ENCODE results near the gene EEF1B2. TPM values are rescaled to one million over a fixed set of nuclear protein-coding genes. Genes with fewer than 3 reads are reported as not detected.
"Not testable (repeated sequence)": the region's sequence is repeated elsewhere in the genome, so short reads cannot be mapped to it uniquely, and the experiment has no call there.

The EEF1B2 gene
- 315 TPM for total RNA-seq

- peak; percentile 98 for DNase-seq (ENCODE audit: low spot score)
- intact Hi-C loops (cut with DNase I): no loop called here
- peak; percentile 98 for ATAC-seq
Observed at GRCh38 chr2:206159346-206160124, at the start of gene EEF1B2, which contains the start of gene NDUFS1. TSS of gene EEF1B2 (plus strand) at chr2:206159895. CDS start at chr2:206159980, 85 bp downstream. TSS of gene NDUFS1 (minus strand) at chr2:206159444. CDS start at chr2:206153678, 5,766 bp downstream.

- intact Hi-C loops (cut with DNase I): no loop called here
- ATAC-seq (no peak), DNase-seq (ENCODE audit: low spot score) (no peak)
Observed at GRCh38 chr2:206112108-206112507, 47.6 kb upstream of the EEF1B2 start.

DNA sequence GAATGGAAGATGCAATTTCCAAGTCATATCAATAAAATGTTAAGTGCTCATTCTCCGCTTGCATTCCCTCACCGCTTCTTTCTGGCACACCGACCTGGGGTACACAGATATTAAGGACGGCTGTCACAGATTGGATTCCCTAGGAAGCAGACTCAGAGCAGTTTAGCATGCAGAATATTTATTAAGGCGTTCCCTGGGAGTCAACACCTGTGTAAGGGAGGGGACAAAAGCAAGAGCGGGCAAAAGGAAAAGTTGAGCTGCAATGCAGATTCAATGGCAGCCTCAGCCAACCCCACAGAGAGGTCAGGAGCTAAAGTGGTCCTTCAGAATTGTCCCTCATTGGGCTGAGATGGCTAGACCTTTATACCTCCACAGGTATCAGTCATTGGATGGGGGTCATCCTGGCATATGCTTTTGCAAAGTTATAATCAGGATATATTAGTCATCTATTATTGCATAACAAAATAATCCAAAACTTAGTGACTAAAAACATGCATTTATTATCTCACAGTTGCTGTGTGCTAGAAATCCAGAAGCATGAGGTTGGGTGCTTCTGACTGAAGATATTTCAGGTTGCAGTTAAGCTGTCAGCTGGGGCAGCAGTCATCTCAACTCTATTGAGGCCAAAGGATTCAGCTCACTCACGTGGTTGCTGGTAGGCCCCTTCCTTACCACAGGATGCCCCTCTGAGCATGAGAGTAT is 46.7 kb upstream of the EEF1B2 start:
- intact Hi-C loops (cut with DNase I): no loop called here
- ATAC-seq: no peak
- DNase-seq (ENCODE audit: low spot score): no peak

DNA sequence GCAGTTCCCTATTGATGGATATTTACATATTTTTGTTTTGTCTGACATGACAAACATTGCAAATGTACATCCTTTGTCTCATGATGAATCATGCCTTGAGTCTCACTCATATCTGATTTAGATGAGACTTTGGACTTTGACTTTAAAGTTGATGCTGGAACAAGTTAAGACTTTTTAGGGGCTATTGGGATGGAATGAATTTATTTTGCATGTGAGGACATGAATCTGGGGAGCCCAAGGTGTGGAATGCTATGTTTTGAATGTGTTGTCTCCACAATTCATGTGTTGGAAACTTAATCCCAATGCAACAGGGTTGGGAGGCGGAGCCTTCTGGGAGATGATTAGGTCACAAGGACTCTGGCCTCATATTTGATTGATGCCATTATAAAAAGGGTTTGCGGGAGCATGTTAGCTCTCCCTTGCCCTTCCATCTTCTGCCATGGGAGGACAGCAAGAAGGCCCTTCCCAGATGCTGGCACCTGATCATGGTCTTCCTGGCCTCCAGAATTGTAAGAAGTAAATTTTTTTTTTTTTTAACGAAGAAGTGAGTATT is 44.6 kb upstream of the EEF1B2 start:
- no peak for DNase-seq (ENCODE audit: low spot score)
- intact Hi-C loops (cut with DNase I): no loop called here
- ATAC-seq: no peak

DNA sequence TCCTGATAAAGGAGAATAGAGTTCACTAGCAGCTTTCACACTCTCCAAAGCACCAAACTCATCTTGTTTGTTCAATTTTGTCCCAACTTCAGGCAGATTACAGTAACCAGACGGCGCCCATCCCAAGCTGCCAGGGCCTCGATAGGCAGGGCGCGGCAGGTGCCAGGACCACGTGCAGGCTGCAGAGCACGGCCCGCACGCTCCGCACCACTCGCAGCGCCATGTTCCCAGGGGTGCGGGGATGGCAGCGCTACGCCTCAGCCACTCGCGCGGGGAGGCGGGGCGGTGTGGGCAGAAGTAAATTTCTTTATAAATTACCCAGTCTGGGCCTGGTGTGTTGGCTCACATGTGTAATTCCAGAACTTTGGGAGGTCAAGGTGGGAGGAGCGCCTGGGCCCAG is 43.4 kb upstream of the EEF1B2 start:
- DNase-seq (ENCODE audit: low spot score) (no peak), ATAC-seq (no peak)
- intact Hi-C loops (cut with DNase I): no loop called here

DNA sequence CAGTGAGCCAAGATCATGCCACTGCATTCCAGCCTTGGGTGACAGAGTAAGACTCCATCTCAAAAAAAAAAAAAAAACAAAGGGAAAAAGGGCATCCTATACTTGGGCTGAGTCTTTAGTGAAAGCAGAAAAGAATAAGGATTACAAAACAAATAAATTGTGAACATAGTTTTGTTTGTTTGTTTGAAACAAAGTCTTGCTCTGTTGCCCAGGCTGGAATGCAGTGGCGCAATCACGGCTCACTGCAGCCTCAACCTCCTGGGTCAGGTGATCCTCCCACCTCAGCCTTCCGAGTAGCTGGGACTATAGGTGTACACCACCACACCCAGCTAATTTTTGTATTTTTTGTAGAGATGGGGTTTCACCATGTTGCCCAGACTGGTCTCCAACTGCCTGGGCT is 37.1 kb upstream of the EEF1B2 start:
- ATAC-seq; DNase-seq (ENCODE audit: low spot score); intact Hi-C loops (cut with DNase I): not testable (repeated sequence)

- intact Hi-C loops (cut with DNase I): no loop called here
- ATAC-seq: no peak
- no peak for DNase-seq (ENCODE audit: low spot score)
Observed at GRCh38 chr2:206125901-206126300, 33.8 kb upstream of the EEF1B2 start.

- ATAC-seq: no peak
- intact Hi-C loops (cut with DNase I): no loop called here
- no peak for DNase-seq (ENCODE audit: low spot score)
Observed at GRCh38 chr2:206127656-206128055, 32.0 kb upstream of the EEF1B2 start.

- ATAC-seq (no peak), DNase-seq (ENCODE audit: low spot score) (no peak)
- intact Hi-C loops (cut with DNase I): no loop called here
Observed at GRCh38 chr2:206143451-206143850, 16.2 kb upstream of the EEF1B2 start.

DNA sequence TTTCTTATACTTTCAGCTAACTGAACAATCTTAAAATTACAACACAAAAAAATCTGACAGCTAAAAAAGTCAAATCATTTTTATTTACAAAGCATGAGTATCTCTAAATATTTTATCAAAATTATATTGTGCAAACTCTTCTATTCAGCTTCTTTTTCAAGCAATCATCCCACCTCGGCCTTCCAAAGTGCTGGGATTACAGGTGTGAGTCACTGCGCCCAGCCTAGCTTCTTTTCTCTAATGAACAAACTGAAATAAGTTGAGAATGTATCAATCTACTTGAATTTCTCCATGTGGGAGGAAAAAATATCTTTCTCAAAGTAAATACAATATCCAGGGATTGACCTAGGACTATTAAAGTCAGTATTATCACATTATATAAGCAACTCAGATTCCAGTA is 15.3 kb upstream of the EEF1B2 start:
- no peak for ATAC-seq
- no peak for DNase-seq (ENCODE audit: low spot score)
- intact Hi-C loops (cut with DNase I): no loop called here

GRCh38 chr2:206145665-206146064 is 14.0 kb upstream of the EEF1B2 start:
- no peak for DNase-seq (ENCODE audit: low spot score)
- ATAC-seq: no peak
- intact Hi-C loops (cut with DNase I): no loop called here

GRCh38 chr2:206149330-206149729 is 10.4 kb upstream of the EEF1B2 start:
- intact Hi-C loops (cut with DNase I): no loop called here
- DNase-seq (ENCODE audit: low spot score) (no peak), ATAC-seq (no peak)

DNA sequence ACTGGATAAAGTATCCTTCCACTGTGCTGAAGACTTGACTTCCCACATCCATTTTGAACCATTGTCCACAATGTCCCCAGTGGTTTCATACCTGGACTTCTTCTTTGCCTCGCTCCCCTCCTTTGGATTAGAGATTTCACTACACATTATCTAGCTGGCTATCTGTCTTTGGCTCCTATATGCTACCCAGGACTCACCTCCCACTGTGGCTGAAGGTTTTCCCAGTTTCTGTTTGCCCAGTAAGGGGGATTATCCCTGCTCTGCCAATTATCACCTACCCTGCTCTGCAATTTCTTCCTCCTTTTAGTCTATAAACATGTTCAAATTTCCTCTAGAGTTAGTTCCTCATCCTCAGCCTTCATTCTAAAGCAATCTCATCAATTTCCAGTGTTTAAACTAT is 9.5 kb upstream of the EEF1B2 start:
- DNase-seq (ENCODE audit: low spot score) (no peak), ATAC-seq (no peak)
- intact Hi-C loops (cut with DNase I): no loop called here

DNA sequence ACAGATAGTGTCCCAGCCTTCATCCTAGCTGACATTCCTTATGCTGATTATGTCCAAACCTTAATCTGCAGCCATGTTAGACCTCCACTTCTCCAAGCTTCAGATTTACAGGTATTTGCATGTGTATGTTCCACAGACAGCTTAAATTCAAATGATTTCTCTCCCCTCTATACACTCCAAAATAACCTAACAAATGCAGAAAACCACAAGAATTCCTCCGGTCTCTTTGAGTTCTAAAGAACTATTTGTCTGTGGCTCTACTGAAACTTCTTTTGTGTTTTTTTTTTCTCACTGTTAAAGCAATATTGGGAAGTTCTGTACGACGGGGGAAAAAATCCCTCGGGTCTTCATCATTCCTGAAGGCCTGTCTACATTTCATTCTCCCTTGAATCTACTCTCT is 9.1 kb upstream of the EEF1B2 start:
- intact Hi-C loops (cut with DNase I): no loop called here
- no peak for DNase-seq (ENCODE audit: low spot score)
- no peak for ATAC-seq

GRCh38 chr2:206154197-206154596 is 5.5 kb upstream of the EEF1B2 start:
- ATAC-seq (no peak), DNase-seq (ENCODE audit: low spot score) (no peak)
- intact Hi-C loops (cut with DNase I): no loop called here

DNA sequence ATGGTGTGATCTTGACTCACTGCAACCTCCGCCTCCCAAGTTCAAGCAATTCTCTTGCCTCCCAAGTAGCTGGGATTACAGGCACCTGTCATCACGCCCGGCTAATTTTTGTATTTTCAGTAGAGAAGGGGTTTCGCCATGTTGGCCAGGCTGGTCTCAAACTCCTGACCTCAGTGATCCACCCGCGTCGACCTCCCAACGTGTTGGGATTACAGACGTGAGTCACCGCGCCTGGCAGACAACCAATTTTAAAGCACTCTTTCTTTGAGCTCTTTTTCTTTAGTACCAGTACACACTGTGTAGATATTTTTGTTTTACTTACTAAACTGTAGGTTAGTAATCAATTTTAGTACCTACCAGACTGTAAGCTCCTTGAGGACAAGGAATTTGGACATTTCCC is 2.7 kb upstream of the EEF1B2 start:
- intact Hi-C loops (cut with DNase I); ATAC-seq; DNase-seq (ENCODE audit: low spot score): not testable (repeated sequence)

DNA sequence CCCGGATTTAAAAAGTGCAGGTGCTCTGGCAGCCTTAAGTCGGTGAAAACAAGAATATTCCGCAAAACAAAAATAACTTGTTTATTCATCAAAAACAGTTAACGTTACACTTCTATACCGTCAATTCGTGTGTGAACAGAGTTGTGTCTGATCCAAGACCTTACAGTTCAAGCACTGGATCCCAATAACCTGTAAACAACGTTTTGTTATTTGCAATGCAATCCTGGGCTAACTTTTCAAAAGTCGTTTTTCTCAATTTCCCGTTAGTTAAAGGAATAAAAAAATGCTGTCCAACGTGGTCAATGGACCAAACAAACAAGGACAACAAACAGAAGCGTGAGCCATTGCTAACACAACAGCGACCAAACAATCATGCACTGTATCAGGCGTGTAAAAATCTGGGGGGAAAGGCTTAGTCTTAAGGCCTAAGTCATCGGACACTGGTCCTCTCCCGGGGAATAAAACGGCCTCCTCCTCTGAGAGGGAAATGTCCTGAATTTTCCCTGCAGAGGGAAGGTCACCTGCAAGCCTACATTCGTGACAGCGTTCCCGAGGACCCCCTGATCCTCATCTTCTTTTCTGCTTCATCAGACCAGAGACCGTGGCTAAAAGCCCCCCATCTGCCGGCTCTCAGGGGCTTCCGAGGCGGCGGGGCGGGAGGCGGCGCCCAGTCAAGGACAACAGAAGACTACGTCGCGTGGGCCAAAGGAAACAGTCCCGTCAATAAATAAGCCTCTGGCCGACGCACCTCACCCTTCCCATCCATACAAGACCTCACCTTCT is 941 bp upstream of the EEF1B2 start:
- intact Hi-C loops (cut with DNase I): no loop called here

DNA sequence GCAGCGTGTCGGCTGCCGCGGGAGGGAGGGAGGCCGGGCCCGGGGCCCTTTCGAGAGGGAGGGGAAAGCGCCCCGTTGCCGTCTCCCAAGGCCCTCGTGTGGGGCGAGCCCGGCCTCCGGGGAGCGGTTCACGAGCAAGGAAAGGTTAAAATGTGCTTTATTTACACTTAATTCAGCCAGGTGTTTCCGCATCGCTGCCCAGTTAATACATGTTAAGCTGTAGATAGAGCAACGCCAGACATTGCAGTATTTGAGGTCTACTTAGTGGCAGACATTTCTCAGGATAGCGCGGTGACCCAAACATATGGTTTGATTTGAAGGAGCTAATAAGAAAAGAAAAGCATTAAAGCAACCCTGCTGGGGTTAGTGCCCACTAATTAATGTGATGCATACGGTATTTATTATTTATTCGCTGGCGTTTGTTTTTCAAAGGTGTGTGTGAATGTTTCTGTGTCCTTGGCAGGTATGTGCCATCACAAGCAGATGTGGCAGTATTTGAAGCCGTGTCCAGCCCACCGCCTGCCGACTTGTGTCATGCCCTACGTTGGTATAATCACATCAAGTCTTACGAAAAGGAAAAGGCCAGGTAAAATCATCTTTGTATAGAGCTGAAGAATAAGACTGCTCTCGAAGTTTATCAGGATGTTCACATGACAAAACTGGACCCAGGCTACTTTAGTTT is 571 bp downstream of the EEF1B2 start:
- ATAC-seq (no peak), DNase-seq (ENCODE audit: low spot score) (no peak)
- intact Hi-C loops (cut with DNase I): no loop called here

More for the DNA sequence above, 941 bp upstream of the EEF1B2 start:
- ATAC-seq (peak; percentile 2), DNase-seq (ENCODE audit: low spot score) (no peak)

GRCh38 chr2:206160807-206161179 is 1.1 kb downstream of the EEF1B2 start:
- intact Hi-C loops (cut with DNase I): no loop called here
- DNase-seq (ENCODE audit: low spot score) (no peak), ATAC-seq (no peak)
